H1 (cell line): ENCODE data around the gene TEX9. TPM values are rescaled to one million over a fixed set of nuclear protein-coding genes. Genes with fewer than 3 reads are reported as not detected.

Experiments used
- CTCF ChIA-PET: fragments of 300-600 bp; sonication (Branson Sonifier 250); formaldehyde crosslinking; loops from one replicate; lab custom pipeline; 2021; ENCODE audit not compliant: partially characterized antibody; lab: Charles Lee
- POLR2A ChIA-PET: fragments of 300-600 bp; sonication (Branson Sonifier 250); formaldehyde crosslinking; loops from one replicate; lab custom pipeline; 2021; ENCODE audit warnings: inconsistent platforms; ENCODE audit not compliant: partially characterized antibody; lab: Charles Lee
- DNase-seq, 2 experiments: peaks; one replicate each; pipeline versions ENCODE4 v3.0.0 to v3.0.0-alpha.2; 2010 to 2022; ENCODE audit warnings: low spot score in 2 of 2, low read depth in 1 of 2, mixed read lengths in 1 of 2
- FAIRE-seq: peaks from 2 replicates; lab custom pipeline; 2011; peaks lifted over from hg19 to GRCh38; lab: Jason Lieb, UNC
- H2AFZ ChIP-seq: 2 replicates; pipeline ENCODE4 v1.8.1; 2012; ENCODE audit warnings: low read length, inconsistent platforms
- H2AK5ac ChIP-seq: 2 replicates; pipeline ENCODE4 v1.6.1; 2013; ENCODE audit warnings: low read depth, low read length
- H2BK120ac ChIP-seq: replicated peaks from 2 replicates; pipeline ENCODE3; 2013; ENCODE audit warnings: low read depth, low read length, inconsistent platforms
- H2BK12ac ChIP-seq: 2 replicates; pipeline ENCODE4 v1.6.1; 2013; ENCODE audit warnings: low read depth, low read length
- H2BK15ac ChIP-seq: 2 replicates; pipeline ENCODE4 v1.6.1; 2013; ENCODE audit warnings: low read length
- H2BK20ac ChIP-seq: 2 replicates; pipeline ENCODE4 v1.6.1; 2013; ENCODE audit warnings: low read length
- H2BK5ac ChIP-seq: 2 replicates; pipeline ENCODE4 v1.6.1; 2013; ENCODE audit warnings: low read depth, low read length
- H3K14ac ChIP-seq: 2 replicates; pipeline ENCODE4 v1.6.1; 2013; ENCODE audit warnings: inconsistent platforms; ENCODE audit not compliant: insufficient read length
- H3K18ac ChIP-seq: 2 replicates; pipeline ENCODE4 v1.6.1; 2013; ENCODE audit warnings: low read length; ENCODE audit errors: extremely low read depth
- H3K23ac ChIP-seq: 2 replicates; pipeline ENCODE4 v1.6.1; 2013; ENCODE audit warnings: inconsistent platforms; ENCODE audit not compliant: insufficient read length
- H3K23me2 ChIP-seq: 2 replicates; pipeline ENCODE4 v1.6.1; 2013; ENCODE audit warnings: low read depth, low read length
- H3K27ac ChIP-seq: 2 replicates; pipeline ENCODE4 v1.6.1; 2011; ENCODE audit warnings: low read depth, low read length, inconsistent platforms
- H3K27me3 ChIP-seq, 4 experiments: replicated peaks in 1 of 4; 1 replicate in 1 of 4; 2 replicates in 3 of 4; pipeline versions ENCODE4 v1.6.1 to v1.8.1; 2011 to 2013; ENCODE audit warnings: low read length in 3 of 4, mild to moderate bottlenecking in 3 of 4, inconsistent platforms in 2 of 4, mixed read lengths in 2 of 4, moderate library complexity in 1 of 4; ENCODE audit not compliant: control insufficient read depth in 3 of 4, insufficient read depth in 3 of 4; ENCODE audit errors: extremely low read depth in 1 of 4
- H3K36me3 ChIP-seq, 4 experiments: 2 replicates each; pipeline versions ENCODE4 v1.6.1 to v1.8.1; 2011 to 2013; ENCODE audit warnings: mild to moderate bottlenecking in 4 of 4, low read length in 3 of 4, moderate library complexity in 2 of 4, control low read depth in 1 of 4, inconsistent platforms in 1 of 4; ENCODE audit not compliant: insufficient read depth in 4 of 4, control insufficient read depth in 2 of 4
- H3K4ac ChIP-seq: replicated peaks from 2 replicates; pipeline ENCODE3; 2013; ENCODE audit warnings: low read length, low read depth, mixed read lengths, inconsistent platforms; ENCODE audit not compliant: insufficient read length
- H3K4me1 ChIP-seq, 4 experiments: replicated peaks in 1 of 4; 1 replicate in 1 of 4; 2 replicates in 3 of 4; pipeline versions ENCODE4 v1.6.1 to v1.8.1; 2011 to 2013; ENCODE audit warnings: low read length in 3 of 4, inconsistent platforms in 2 of 4, mixed read lengths in 1 of 4; ENCODE audit not compliant: insufficient read depth in 4 of 4, control insufficient read depth in 3 of 4
- H3K4me2 ChIP-seq, 2 experiments: 2 replicates each; pipeline versions ENCODE4 v1.6.1 to v1.8.1; 2011 to 2013; ENCODE audit warnings: low read depth in 2 of 2, low read length in 2 of 2, control low read depth in 1 of 2, inconsistent platforms in 1 of 2, mild to moderate bottlenecking in 1 of 2; ENCODE audit not compliant: insufficient read depth in 1 of 2
- H3K4me3 ChIP-seq, 4 experiments: fragments of 200-600, 300-600 bp in 1 of 4; sonication (generic), shearing (Covaris generic), sonication (Bioruptor Twin) in 1 of 4; 2 replicates each; pipeline versions ENCODE4 v1.5.1 to v1.8.1; 2011 to 2016; ENCODE audit warnings: low read length in 4 of 4, low read depth in 3 of 4, control low read depth in 2 of 4, inconsistent platforms in 2 of 4, mild to moderate bottlenecking in 2 of 4, mixed read lengths in 1 of 4, moderate library complexity in 1 of 4; ENCODE audit not compliant: insufficient read depth in 2 of 4; ENCODE audit errors: extremely low read depth in 1 of 4
- H3K56ac ChIP-seq: replicated peaks from 2 replicates; pipeline ENCODE3; 2013; ENCODE audit warnings: low read depth, mild to moderate bottlenecking, mixed read lengths, low read length, inconsistent platforms; ENCODE audit not compliant: insufficient read length
- H3K79me1 ChIP-seq: 2 replicates; pipeline ENCODE4 v1.6.1; 2013; ENCODE audit warnings: low read depth, low read length, control low read depth
- H3K79me2 ChIP-seq, 2 experiments: 2 replicates each; pipeline versions ENCODE4 v1.6.1 to v1.8.1; 2012 to 2013; ENCODE audit warnings: low read length in 2 of 2, mild to moderate bottlenecking in 2 of 2, inconsistent platforms in 1 of 2; ENCODE audit not compliant: insufficient read depth in 2 of 2, control insufficient read depth in 1 of 2
- H3K9ac ChIP-seq, 4 experiments: replicated peaks in 1 of 4; 1 replicate in 1 of 4; 2 replicates in 3 of 4; pipeline versions ENCODE4 v1.6.1 to v1.8.1; 2011 to 2013; ENCODE audit warnings: low read depth in 3 of 4, low read length in 3 of 4, control low read depth in 2 of 4, mild to moderate bottlenecking in 2 of 4, moderate library complexity in 2 of 4, inconsistent platforms in 1 of 4; ENCODE audit errors: extremely low read depth in 1 of 4
- H3K9me3 ChIP-seq, 2 experiments: 2 replicates each; pipeline versions ENCODE4 v1.6.1 to v1.8.1; 2012 to 2013; ENCODE audit warnings: mild to moderate bottlenecking in 2 of 2, moderate library complexity in 2 of 2, control low read depth in 1 of 2, inconsistent platforms in 1 of 2, low read depth in 1 of 2, low read length in 1 of 2, mixed read lengths in 1 of 2; ENCODE audit not compliant: insufficient read depth in 2 of 2
- H4K20me1 ChIP-seq, 2 experiments: replicated peaks in 1 of 2; 2 replicates each; pipeline versions ENCODE3 to v1.8.1; 2011 to 2013; ENCODE audit warnings: inconsistent platforms in 2 of 2, low read length in 2 of 2, mild to moderate bottlenecking in 1 of 2; ENCODE audit not compliant: insufficient read depth in 2 of 2, control insufficient read depth in 1 of 2
- H4K5ac ChIP-seq: 2 replicates; pipeline ENCODE4 v1.6.1; 2013; ENCODE audit warnings: low read length, low read depth, mixed read lengths, inconsistent platforms; ENCODE audit not compliant: insufficient read length
- H4K8ac ChIP-seq: 2 replicates; pipeline ENCODE4 v1.8.0; 2013; ENCODE audit warnings: mild to moderate bottlenecking, moderate library complexity, low read length, inconsistent platforms; ENCODE audit not compliant: insufficient read depth; ENCODE audit errors: extremely low read depth
- H4K91ac ChIP-seq: replicated peaks from 2 replicates; pipeline ENCODE3; 2013; ENCODE audit warnings: low read length, mixed read lengths, inconsistent platforms; ENCODE audit not compliant: insufficient read length
- BACH1 ChIP-seq: IDR thresholded peaks from 2 replicates; pipeline ENCODE4 v1.6.1; 2012; ENCODE audit warnings: low read length, improper control_type of control experiment
- BCL11A ChIP-seq, 2 experiments: IDR thresholded peaks; one replicate each; pipeline ENCODE4 v1.6.1; 2011; ENCODE audit warnings: low read depth in 2 of 2, low read length in 2 of 2, mild to moderate bottlenecking in 2 of 2
- SP2 ChIP-seq: IDR thresholded peaks from 2 replicates; pipeline ENCODE4 v1.6.1; 2012; ENCODE audit warnings: mild to moderate bottlenecking, low read length, inconsistent platforms
- WGBS, 2 experiments: shearing (Covaris generic) in 1 of 2; methylation state at CpG; one replicate each; pipeline versions ENCODE4 v1.1.6 to v1.1.7; 2013 to 2015; ENCODE audit warnings: low lambda C conversion rate in 2 of 2, mixed read lengths in 2 of 2, inconsistent platforms in 1 of 2, low coverage in 1 of 2, missing lambda C conversion rate in 1 of 2; ENCODE audit not compliant: insufficient replicate concordance in 2 of 2, insufficient coverage in 1 of 2, insufficient read length in 1 of 2; ENCODE audit errors: extremely low coverage in 1 of 2, missing lambda C conversion rate in 1 of 2; 5-methylcytosine and 5-hydroxymethylcytosine counted together
- polyA plus RNA-seq, 7 experiments: library from polyadenylated mRNA; depleted of rRNA in 3 of 7; stranded (reverse) in 5 of 7; unstranded in 2 of 7; fragments of >200 nt in 5 of 7; fragments of 200-250 nt in 2 of 7; gene quantifications; 1 replicate in 5 of 7; 2 replicates in 1 of 7; 4 replicates in 1 of 7; pipeline versions ENCODE4 v1.2.1 to v1.2.3, GENCODE V29; 2011 to 2013; ENCODE audit warnings: missing spikeins in 2 of 7, mixed read lengths in 2 of 7
- total RNA-seq: library from RNA; stranded (reverse); fragmentation: NEBNext Ultra II Directional; extraction: Animal tissue kit (Norgen Biotek cat#: 25700); gene quantifications from 2 replicates; pipeline ENCODE4 v1.2.1, GENCODE V29; 2021

The TEX9 gene
- total and polyA plus RNA-seq, 2 of the 8 experiments (the other 6 are each of a cell fraction or from before 2014, with no cell fraction given) = 3.4 to 12.3 TPM

DNA sequence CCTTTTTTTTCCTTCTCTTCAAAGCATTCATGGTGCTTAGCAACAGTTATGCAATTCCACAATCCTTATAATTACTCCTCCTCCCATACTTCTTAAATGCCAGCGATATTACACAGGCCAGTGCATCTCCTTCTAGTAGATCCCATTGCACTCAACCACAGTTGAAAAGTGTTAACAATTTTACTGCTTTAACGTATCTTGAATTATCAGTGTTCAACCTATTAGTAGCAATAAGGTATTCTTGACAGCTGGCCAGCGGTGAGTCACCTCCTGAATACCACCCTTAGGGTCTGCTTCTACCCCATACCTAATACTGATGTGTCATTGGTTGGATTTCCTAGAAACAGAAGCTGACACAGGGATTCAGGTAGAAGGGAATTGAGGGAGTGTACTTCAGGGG is 24.0 kb upstream of the TEX9 start:
- peaks cover 0 to 4% of the 10 kb centered on the region in 2 experiments; a peak in 1 of 4 replicates for H3K9me3 ChIP-seq
- H3K18ac ChIP-seq = no peak overlapping the region
- H3K27me3 ChIP-seq = no peaks in the 10 kb centered on the region
- CTCF ChIA-PET = no interaction called here
- no peak overlapping the region for H2BK12ac ChIP-seq
- no peak overlapping the region for H2BK20ac ChIP-seq
- no peak overlapping the region for H2BK120ac ChIP-seq
- no peaks in the 10 kb centered on the region for H4K20me1 ChIP-seq
- no peak overlapping the region for H4K91ac ChIP-seq
- FAIRE-seq = no peak
- H3K9ac ChIP-seq = no peak overlapping the region
- no peaks in the 10 kb centered on the region for H3K4me1 ChIP-seq
- H4K8ac ChIP-seq = no peak overlapping the region
- H3K27ac ChIP-seq = no peak overlapping the region
- H3K36me3 ChIP-seq = no peaks in the 10 kb centered on the region
- H4K5ac ChIP-seq = no peak overlapping the region
- H3K4me3 ChIP-seq = no peak overlapping the region
- no peak overlapping the region for H2AK5ac ChIP-seq
- no peak overlapping the region for H3K4me2 ChIP-seq
- POLR2A ChIA-PET = no interaction called here
- H3K4ac ChIP-seq = no peak overlapping the region
- H3K56ac ChIP-seq = no peak overlapping the region
- H3K14ac ChIP-seq = no peak overlapping the region
- H3K23me2 ChIP-seq = no peaks in the 10 kb centered on the region
- TF ChIP-seq BCL11A (IDR thresholded peaks at IDR 0.05; ENCODE audit: low read depth in 2 of 2, low read length in 2 of 2) = no peak
- TF ChIP-seq SP2 = no peak
- 0 out of 2 replicates have a peak, but pooled peaks have one; percentile 11 for TF ChIP-seq BACH1
- no peak overlapping the region for H2BK15ac ChIP-seq
- DNase-seq = no peak
- WGBS, 2 experiments = 89% methylated on average over 3 of the region's 3 CpGs; no CpG with 5 or more reads in 1 of the 2 experiments
- no peak overlapping the region for H3K23ac ChIP-seq
- no peaks in the 10 kb centered on the region for H3K79me1 ChIP-seq
- no peaks in the 10 kb centered on the region for H3K79me2 ChIP-seq
- H2BK5ac ChIP-seq = no peak overlapping the region
- H2AFZ ChIP-seq = no peak overlapping the region
